Activated gamma-delta T cell treated with anti-CD3 and anti-CD28 coated beads, Interleukin-2, amount 50 U/mL, for 16 hours (primary cell): ENCODE measurements around the gene ATXN10.

Experiments used
- DNase-seq: peaks from one replicate; pipeline ENCODE4 v3.0.0-alpha.2; 2020; ENCODE audit warnings: low read depth

Gene ATXN10

DNA sequence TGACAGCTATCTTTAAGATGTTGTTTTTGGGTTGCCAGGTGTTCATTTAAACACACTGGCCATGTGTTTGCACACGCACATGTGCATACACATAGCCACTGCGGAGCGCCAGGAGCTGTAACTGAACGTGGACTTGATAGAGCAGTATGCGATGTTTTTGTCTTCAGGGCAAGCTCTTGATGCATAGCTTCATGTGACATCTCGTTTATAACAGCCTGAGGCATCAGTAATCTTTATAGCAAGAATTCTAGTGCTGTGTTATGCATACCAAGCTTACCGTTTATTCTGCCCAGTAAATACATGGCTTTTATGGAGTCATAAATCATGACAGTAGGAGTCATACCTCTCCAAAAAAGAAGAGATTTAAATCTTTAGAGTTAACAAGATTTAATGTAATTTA lies 87.0 kb downstream of the ATXN10 start:
- no peak for DNase-seq

GRCh38 chr22:45760682-45761081 lies 89.0 kb downstream of the ATXN10 start:
- DNase-seq, result no peak

GRCh38 chr22:45762545-45763235 lies 91.1 kb downstream of the ATXN10 start:
- DNase-seq, result no peak

DNA sequence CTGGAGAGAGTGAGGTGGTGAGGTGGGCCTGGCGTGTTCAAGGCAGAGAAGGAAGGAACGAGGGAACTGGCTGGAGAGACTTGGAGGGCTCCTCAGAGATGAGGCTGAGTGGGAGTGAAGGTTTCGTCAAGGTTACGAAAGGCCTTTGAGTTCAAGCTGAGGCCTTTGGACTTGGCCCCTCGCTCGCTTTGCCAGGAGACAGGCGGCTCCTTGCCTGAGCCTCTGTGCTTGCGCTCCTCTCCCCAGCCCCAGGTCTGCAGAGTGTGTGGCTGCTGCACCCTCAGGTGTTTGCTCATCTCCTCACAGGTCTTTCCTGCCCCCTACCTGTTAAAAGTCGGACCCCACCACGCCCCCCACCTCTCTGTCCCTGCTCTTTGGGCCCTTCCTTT lies 91.6 kb downstream of the ATXN10 start:
- DNase-seq, result no peak

- DNase-seq, result no peak
Observed at GRCh38 chr22:45768490-45768889, 96.9 kb downstream of the ATXN10 start.

DNA sequence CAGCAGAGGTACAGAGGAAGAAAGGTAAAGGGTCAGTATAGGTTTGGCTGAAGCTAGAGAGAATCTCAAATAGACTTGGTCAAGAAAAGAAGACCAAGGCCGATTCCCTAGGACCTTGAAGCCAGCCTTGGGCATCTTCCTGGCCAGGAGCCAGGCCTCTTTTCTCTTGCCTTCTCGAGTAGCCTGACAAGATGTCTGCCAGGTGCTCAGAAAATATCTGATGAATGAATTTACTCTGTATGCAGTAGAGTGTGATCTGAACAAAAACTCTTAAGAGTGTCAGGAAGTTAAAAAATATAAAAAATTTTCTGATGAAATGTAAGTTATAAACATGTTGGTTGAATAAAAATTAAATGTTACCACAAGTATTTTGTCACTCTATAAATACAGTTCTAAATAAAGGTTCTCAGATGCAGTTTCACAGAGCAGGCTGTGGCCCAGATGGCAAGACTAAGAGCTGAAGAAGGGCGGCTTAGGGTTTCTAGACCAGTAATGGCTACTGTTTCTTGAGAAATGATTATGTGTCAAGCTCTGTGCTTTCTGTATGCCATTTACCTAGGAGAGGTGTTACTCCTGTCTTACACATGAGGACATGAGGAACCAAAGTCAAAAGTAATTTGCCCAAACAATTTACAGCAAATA lies 98.1 kb downstream of the ATXN10 start:
- DNase-seq, result no peak

- no peak for DNase-seq
Observed at GRCh38 chr22:45770506-45770905, 98.9 kb downstream of the ATXN10 start.

DNA sequence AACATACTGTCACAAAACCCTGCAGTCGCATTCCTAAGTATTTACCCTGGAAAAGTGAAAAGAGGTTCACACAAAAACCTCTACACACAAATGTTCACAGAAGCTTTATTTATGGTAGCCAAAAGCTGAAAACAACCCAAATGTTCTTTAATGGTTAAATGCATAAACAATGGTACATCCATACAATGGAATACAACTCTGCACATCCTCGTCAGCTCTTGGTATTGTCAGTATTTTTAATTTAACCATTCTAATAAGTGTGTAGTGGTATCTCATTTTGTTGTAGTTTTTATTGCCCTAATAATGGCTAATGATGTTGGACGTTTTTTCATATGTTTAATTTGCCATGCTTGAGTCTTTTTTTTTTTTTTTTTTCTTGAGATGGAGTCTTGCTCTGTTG lies 99.4 kb downstream of the ATXN10 start:
- DNase-seq, result no peak

DNA sequence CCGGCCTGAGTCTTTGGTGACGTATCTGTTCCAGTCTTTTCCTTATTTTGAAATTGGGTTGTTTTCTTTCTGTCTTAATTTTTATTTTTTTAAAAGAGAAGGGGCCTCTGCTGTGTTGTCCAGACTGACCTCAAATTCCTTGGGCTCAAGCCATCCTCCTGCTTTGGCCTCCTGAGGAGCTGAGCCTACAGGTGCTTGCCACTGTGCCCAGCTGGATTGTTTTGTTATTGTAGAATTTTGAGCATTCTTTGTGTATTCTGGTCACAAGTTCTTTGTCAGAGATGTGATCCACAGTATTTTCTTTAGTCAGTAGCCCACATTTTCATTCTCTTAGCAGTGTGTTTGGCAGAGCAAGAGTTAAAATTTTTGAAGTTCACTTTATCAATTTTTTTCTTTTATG lies 100.1 kb downstream of the ATXN10 start:
- DNase-seq, result no peak

DNA sequence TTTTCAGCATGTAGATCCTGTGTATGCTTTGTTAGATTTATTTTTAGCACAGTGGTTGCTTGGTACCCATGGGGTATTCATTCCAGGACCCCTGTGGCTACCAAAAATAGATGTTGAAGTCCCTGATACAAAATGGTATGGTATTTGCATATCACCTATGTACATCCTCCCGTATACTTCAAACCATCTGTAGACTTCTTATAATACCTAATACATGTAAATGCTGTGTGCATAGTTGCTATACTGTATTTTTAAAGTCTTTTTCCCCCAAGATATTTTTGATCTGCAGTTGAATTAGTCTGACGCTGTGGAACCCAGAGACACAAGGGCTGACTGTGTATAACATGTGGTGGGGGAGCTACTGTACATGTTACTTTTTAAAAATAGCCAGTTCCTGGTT lies 101.1 kb downstream of the ATXN10 start:
- DNase-seq, result no peak

GRCh38 chr22:45774001-45774670 lies 102.5 kb downstream of the ATXN10 start:
- no peak for DNase-seq

DNA sequence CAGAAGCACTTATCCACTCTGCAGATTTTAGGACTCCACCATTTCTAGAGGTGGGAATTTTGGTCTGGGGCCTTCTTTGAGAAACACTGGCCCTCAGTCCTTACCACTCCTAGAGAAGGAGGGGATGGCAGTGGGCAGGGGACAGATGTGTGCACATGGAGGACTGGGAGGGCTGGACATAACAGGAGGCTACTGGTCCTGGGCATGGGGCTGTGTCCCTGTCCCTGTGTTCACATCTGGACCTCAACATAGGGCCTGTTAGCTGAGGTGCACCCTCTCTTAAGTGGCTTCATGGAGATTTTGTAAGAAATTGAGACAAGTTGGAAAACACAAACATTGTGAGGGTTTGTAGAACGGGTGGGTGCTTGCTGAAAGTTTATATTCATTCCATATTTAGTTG lies 103.4 kb downstream of the ATXN10 start:
- no peak for DNase-seq

GRCh38 chr22:45775569-45776312 lies 104.1 kb downstream of the ATXN10 start:
- no peak for DNase-seq

DNA sequence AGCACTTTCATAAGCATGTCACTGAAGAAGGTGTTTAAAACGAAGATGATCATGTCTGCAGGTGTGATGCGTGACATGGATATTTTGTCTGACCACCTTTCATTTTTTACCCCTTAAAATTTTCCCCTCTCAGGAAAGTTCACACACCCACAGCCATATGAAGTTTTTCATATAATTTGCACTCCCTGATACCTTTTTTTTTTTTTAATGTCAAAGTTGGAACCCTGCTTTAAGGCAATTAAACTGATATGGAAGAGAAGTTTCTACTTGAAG lies 104.6 kb downstream of the ATXN10 start:
- DNase-seq, result no peak

- no peak for DNase-seq
Observed at GRCh38 chr22:45777046-45777851, 105.6 kb downstream of the ATXN10 start.

GRCh38 chr22:45777852-45778375 lies 106.3 kb downstream of the ATXN10 start:
- no peak for DNase-seq

GRCh38 chr22:45781459-45781858 lies 109.8 kb downstream of the ATXN10 start:
- no peak for DNase-seq

DNA sequence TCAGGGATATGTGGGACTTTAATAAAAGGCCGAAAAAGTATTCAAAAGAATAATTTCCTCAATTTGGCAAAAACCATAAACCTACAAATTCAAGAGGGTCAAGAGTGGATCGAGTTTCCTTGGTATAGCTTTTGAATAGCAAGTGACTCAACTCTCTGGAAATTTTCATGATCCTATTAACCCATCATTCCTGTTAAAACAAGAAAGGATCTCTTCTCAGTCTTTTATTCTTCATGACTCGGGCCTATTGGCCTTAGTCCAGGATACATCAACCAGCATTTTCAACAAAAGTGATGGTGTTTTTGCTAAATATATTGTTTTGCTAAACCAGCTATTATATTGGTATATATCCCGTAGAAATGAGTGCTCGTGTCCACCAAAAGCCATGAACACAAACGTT lies 110.3 kb downstream of the ATXN10 start:
- no peak for DNase-seq

- no peak for DNase-seq
Observed at GRCh38 chr22:45783021-45783420, 111.4 kb downstream of the ATXN10 start.

- no peak for DNase-seq
Observed at GRCh38 chr22:45783690-45784089, 112.1 kb downstream of the ATXN10 start.

DNA sequence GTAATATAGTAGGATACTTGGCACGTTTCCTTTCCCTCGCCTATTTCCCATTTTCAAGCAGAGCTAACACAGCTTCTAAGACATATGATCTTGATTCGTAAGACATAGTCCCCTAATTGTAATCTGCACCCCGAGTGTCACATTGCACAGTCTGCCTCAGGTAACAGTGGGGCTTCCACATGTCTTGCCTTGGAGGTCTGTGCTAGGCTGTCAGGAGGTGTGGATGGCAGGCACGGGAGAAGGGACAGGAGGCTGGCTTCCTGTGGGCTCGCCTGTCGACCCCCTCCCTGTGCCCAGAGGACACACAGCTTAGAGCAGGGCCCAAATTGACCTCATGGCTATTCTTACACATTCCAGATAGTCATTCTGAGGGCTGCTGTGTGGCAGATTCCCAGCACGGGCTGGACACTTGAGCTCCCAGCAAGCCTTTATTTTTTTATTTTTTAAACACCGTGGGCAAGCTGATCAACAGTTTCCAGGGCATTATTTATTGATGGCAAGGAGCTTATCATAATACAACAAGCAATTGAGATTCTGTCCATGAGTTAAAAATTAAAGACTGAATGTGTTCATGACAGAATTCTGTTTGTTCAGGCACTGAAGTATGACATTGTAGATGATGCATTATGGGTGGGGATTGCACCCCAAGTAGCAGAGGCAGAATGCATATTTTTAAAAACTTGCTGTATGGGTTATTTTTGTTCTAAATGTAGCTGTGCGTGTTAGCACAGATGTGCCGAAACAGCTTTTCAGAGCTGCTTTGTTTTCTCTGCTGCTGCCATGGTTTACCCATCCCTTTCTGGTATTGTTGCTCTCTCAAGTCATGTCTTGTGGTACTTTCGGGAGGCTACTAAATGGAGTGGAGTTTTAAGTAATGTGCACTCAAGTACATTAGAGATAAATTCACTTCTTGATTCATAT lies 113.0 kb downstream of the ATXN10 start:
- DNase-seq, result no peak
